Suprapubic skin (tissue), 4 donors: Measurements from ENCODE around the gene SLC25A43. TPM values are rescaled to one million over a fixed set of nuclear protein-coding genes. Genes with fewer than 3 reads are reported as not detected.

Experiments
- DNase-seq, 2 donors: peaks; one replicate each; pipeline ENCODE4 v3.0.0-alpha.2; 2019; ENCODE audit warnings: low spot score in 2 of 2
- H3K27ac ChIP-seq: fragments of 200-600 bp; sonication (generic); one replicate; pipeline ENCODE4 v1.5.1; 2019
- H3K27me3 ChIP-seq: fragments of 200-600 bp; sonication (generic); one replicate; pipeline ENCODE4 v1.5.1; 2019
- H3K36me3 ChIP-seq: fragments of 200-600 bp; sonication (generic); one replicate; pipeline ENCODE4 v1.5.1; 2019
- H3K4me1 ChIP-seq: fragments of 200-600 bp; sonication (generic); one replicate; pipeline ENCODE4 v1.5.1; 2019
- H3K4me3 ChIP-seq: fragments of 200-600 bp; sonication (generic); one replicate; pipeline ENCODE4 v1.5.1; 2019; ENCODE audit warnings: mild to moderate bottlenecking
- H3K9me3 ChIP-seq: fragments of 200-600 bp; sonication (generic); one replicate; pipeline ENCODE4 v1.5.1; 2019
- CTCF ChIP-seq, 2 donors: fragments of 200-600 bp in 1 of 2; fragments of 450-650 bp in 1 of 2; sonication (generic) in 1 of 2; IDR thresholded peaks; one replicate each; pipeline ENCODE4 v1.5.1; 2016 to 2019; ENCODE audit warnings: antibody characterized with exemption in 2 of 2, mild to moderate bottlenecking in 1 of 2, moderate library complexity in 1 of 2
- EP300 ChIP-seq: sonication (generic); formaldehyde crosslinking; IDR thresholded peaks from one replicate; pipeline ENCODE4 v1.6.1; 2017; ENCODE audit warnings: antibody characterized with exemption
- POLR2A ChIP-seq, 2 donors: fragments of 450-650 bp; IDR thresholded peaks; one replicate each; pipeline ENCODE4 v1.6.1; 2017; ENCODE audit warnings: antibody characterized with exemption in 2 of 2, mild to moderate bottlenecking in 2 of 2, moderate library complexity in 2 of 2
- POLR2AphosphoS5 ChIP-seq, 3 donors: sonication (generic); formaldehyde crosslinking; IDR thresholded peaks; one replicate each; pipeline ENCODE4 v1.6.1; 2017; ENCODE audit warnings: antibody characterized with exemption in 3 of 3
- WGBS: methylation state at CpG from one replicate; pipeline ENCODE4 v1.1.5; 2018; 5-methylcytosine and 5-hydroxymethylcytosine counted together
- total RNA-seq, 4 donors: library from RNA; depleted of rRNA; stranded (reverse); fragments of >200 nt; gene quantifications; one replicate each; pipeline ENCODE4 v1.1.0, GENCODE V29; 2016

The SLC25A43 gene
- total RNA-seq, 4 donors from 2014 or later, result 17.9 to 33.0 (median 29.9) TPM

GRCh38 chrX:119468551-119469312, 69.6 kb downstream of the SLC25A43 start:
- Histone ChIP-seq H3K36me3 (peaks cover 16% of the 10 kb centered on the region), H3K27me3 (no peaks in the 10 kb centered on the region), H3K27ac (peak overlapping the region; percentile 96), H3K4me1 (peaks cover 4% of the 10 kb centered on the region), H3K4me3 (peak overlapping the region; percentile 79), H3K9me3 (no peaks in the 10 kb centered on the region)
- 36% methylated on average over 32 of the region's 78 CpGs for WGBS
- peak; percentile 84 to 85 for DNase-seq
- TF ChIP-seq EP300 (no peak), CTCF (IDR thresholded peaks at IDR 0.05) (peak; percentile 44 to 80), POLR2A (IDR thresholded peaks at IDR 0.05) (no peak), POLR2AphosphoS5 (IDR thresholded peaks at IDR 0.05) (no peak)

DNA sequence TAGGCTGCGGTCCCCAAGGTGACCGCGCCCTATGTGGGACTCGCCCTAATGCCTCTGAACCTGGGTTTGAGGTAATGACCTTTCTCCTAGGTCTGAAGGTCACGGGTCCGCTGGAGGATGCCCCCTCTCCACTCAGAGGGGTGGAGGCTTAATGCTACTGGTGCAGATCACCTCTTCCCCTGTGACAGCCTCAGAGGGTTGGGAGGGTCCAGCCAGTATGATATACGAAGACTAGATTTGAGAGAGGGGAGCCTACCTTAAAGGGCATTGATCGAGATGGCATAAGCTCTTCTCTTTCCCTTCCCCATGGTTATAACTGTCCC, 70.1 kb downstream of the SLC25A43 start:
- Histone ChIP-seq H3K27ac (peak overlapping the region; percentile 96), H3K4me1 (peaks cover 4% of the 10 kb centered on the region), H3K4me3 (peak overlapping the region; percentile 79), H3K9me3 (no peaks in the 10 kb centered on the region), H3K27me3 (no peaks in the 10 kb centered on the region), H3K36me3 (peaks cover 16% of the 10 kb centered on the region)
- 53% methylated on average over 3 of the region's 8 CpGs for WGBS
- no peak for DNase-seq
- TF ChIP-seq CTCF (IDR thresholded peaks at IDR 0.05) (no peak), POLR2AphosphoS5 (IDR thresholded peaks at IDR 0.05) (no peak), POLR2A (IDR thresholded peaks at IDR 0.05) (no peak), EP300 (no peak)

- no peaks in the 10 kb centered on the region for H3K4me1 ChIP-seq
- no peaks in the 10 kb centered on the region for H3K9me3 ChIP-seq
- WGBS, result 84% methylated on average over 23 of the region's 23 CpGs
- peaks cover 16% of the 10 kb centered on the region for H3K36me3 ChIP-seq
- H3K4me3 ChIP-seq, result no peak overlapping the region
- no peak overlapping the region for H3K27ac ChIP-seq
- H3K27me3 ChIP-seq, result no peaks in the 10 kb centered on the region
- no peak for DNase-seq
- TF ChIP-seq POLR2AphosphoS5 (IDR thresholded peaks at IDR 0.05) (no peak), CTCF (IDR thresholded peaks at IDR 0.05) (no peak), EP300 (no peak), POLR2A (IDR thresholded peaks at IDR 0.05) (no peak)
These were observed 75.7 kb downstream of the SLC25A43 start for GRCh38 chrX:119474615-119475388.

- H3K4me3 ChIP-seq, result no peak overlapping the region
- peaks cover 9% of the 10 kb centered on the region for H3K36me3 ChIP-seq
- WGBS, result 72% methylated on average over 11 of the region's 11 CpGs
- DNase-seq, result no peak
- H3K4me1 ChIP-seq, result no peaks in the 10 kb centered on the region
- H3K27ac ChIP-seq, result no peak overlapping the region
- H3K9me3 ChIP-seq, result no peaks in the 10 kb centered on the region
- H3K27me3 ChIP-seq, result no peaks in the 10 kb centered on the region
- no peak for TF ChIP-seq CTCF (IDR thresholded peaks at IDR 0.05)
- TF ChIP-seq POLR2AphosphoS5 (IDR thresholded peaks at IDR 0.05), result no peak
- no peak for TF ChIP-seq POLR2A (IDR thresholded peaks at IDR 0.05)
- TF ChIP-seq EP300, result no peak
These were observed 76.4 kb downstream of the SLC25A43 start for GRCh38 chrX:119475389-119476101.

GRCh38 chrX:119477812-119478232, 78.7 kb downstream of the SLC25A43 start:
- no peak overlapping the region for H3K27ac ChIP-seq
- TF ChIP-seq POLR2A (IDR thresholded peaks at IDR 0.05) (no peak), CTCF (IDR thresholded peaks at IDR 0.05) (no peak), EP300 (no peak), POLR2AphosphoS5 (IDR thresholded peaks at IDR 0.05) (no peak)

More at GRCh38 chrX:119477812-119478232, 78.7 kb downstream of the SLC25A43 start:
- Histone ChIP-seq H3K9me3 (no peaks in the 10 kb centered on the region), H3K27me3 (no peaks in the 10 kb centered on the region), H3K4me1 (peaks cover 14% of the 10 kb centered on the region), H3K4me3 (no peak overlapping the region), H3K36me3 (no peaks in the 10 kb centered on the region)
- no peak for DNase-seq
- 57% methylated on average over 3 of the region's 3 CpGs for WGBS
